DND-41 (cell line): ENCODE measurements around the gene BPIFB4.

Experiments
- ATAC-seq: fragments of 200-7000 bp; cut with Tn5 transposase; 3 replicates; pipeline ENCODE4 v1.9.1; 2021; ENCODE audit warnings: low read depth; ENCODE audit not compliant: insufficient read depth
- DNase-seq: peaks from one replicate; pipeline ENCODE4 v3.0.0-alpha.2; 2020
- H2AFZ ChIP-seq: 2 replicates; pipeline ENCODE4 v1.6.0; 2012; ENCODE audit warnings: low read depth, low read length
- H3K27ac ChIP-seq: 2 replicates; pipeline ENCODE4 v1.5.1; 2012; ENCODE audit warnings: low read length, inconsistent platforms
- H3K27me3 ChIP-seq: fragments of 200-600 bp; sonication (generic); 2 replicates; pipeline ENCODE4 v1.6.0; 2012; ENCODE audit warnings: low read length, mild to moderate bottlenecking, inconsistent platforms; ENCODE audit not compliant: insufficient read depth, poor library complexity
- H3K36me3 ChIP-seq: 2 replicates; pipeline ENCODE4 v1.5.1; 2012; ENCODE audit warnings: low read length, inconsistent platforms; ENCODE audit not compliant: insufficient read depth
- H3K4me1 ChIP-seq: 2 replicates; pipeline ENCODE4 v1.5.1; 2012; ENCODE audit warnings: mild to moderate bottlenecking, low read length; ENCODE audit not compliant: insufficient read depth
- H3K4me2 ChIP-seq: 2 replicates; pipeline ENCODE4 v1.6.0; 2012; ENCODE audit warnings: mild to moderate bottlenecking, moderate library complexity, low read length, inconsistent platforms; ENCODE audit not compliant: insufficient read depth
- H3K4me3 ChIP-seq, 2 experiments: fragments of 200-600 bp in 1 of 2; shearing (Covaris generic) in 1 of 2; 2 replicates each; pipeline ENCODE4 v1.5.1; 2012 to 2016; ENCODE audit warnings: inconsistent platforms in 2 of 2, low read length in 2 of 2, mild to moderate bottlenecking in 2 of 2, low read depth in 1 of 2, moderate library complexity in 1 of 2
- H3K79me2 ChIP-seq: 2 replicates; pipeline ENCODE4 v1.6.0; 2012; ENCODE audit warnings: low read length, inconsistent platforms; ENCODE audit not compliant: insufficient read depth
- H3K9ac ChIP-seq: 2 replicates; pipeline ENCODE4 v1.6.0; 2012; ENCODE audit warnings: low read depth, mild to moderate bottlenecking, inconsistent platforms, low read length, moderate library complexity
- H3K9me3 ChIP-seq: 2 replicates; pipeline ENCODE4 v1.5.1; 2012; ENCODE audit warnings: low read length, moderate library complexity, mild to moderate bottlenecking, inconsistent platforms; ENCODE audit not compliant: insufficient read depth, severe bottlenecking
- H4K20me1 ChIP-seq: 2 replicates; pipeline ENCODE4 v1.6.0; 2012; ENCODE audit warnings: low read length; ENCODE audit not compliant: insufficient read depth
- EZH2 ChIP-seq: IDR thresholded peaks from 3 replicates; pipeline ENCODE4 v1.6.1; 2012; ENCODE audit warnings: borderline replicate concordance, low read depth, mild to moderate bottlenecking, moderate library complexity, low read length, inconsistent platforms; ENCODE audit not compliant: severe bottlenecking
- TF ChIP-seq, protein P1 (sequence below): IDR thresholded peaks from 2 replicates; pipeline ENCODE4 v1.5.1; 2012; ENCODE audit warnings: borderline replicate concordance, low read length, moderate library complexity, mild to moderate bottlenecking; ENCODE audit not compliant: poor library complexity, severe bottlenecking; ENCODE audit errors: extremely low read depth

The BPIFB4 gene

GRCh38 chr20:33148040-33148439, 68.6 kb downstream of the BPIFB4 start:
- Histone ChIP-seq H3K36me3 (no peaks in the 10 kb centered on the region), H3K4me3 (no peak overlapping the region), H3K4me1 (no peaks in the 10 kb centered on the region), H3K9ac (no peak overlapping the region), H2AFZ (no peak overlapping the region), H3K27ac (no peak overlapping the region), H3K79me2 (no peaks in the 10 kb centered on the region), H3K9me3 (no peaks in the 10 kb centered on the region), H3K4me2 (no peak overlapping the region), H4K20me1 (no peaks in the 10 kb centered on the region), H3K27me3 (peaks cover 8% of the 10 kb centered on the region)
- DNase-seq (no peak), ATAC-seq (no peak)
- no peak for TF ChIP-seq EZH2
- TF ChIP-seq, protein P1, sequence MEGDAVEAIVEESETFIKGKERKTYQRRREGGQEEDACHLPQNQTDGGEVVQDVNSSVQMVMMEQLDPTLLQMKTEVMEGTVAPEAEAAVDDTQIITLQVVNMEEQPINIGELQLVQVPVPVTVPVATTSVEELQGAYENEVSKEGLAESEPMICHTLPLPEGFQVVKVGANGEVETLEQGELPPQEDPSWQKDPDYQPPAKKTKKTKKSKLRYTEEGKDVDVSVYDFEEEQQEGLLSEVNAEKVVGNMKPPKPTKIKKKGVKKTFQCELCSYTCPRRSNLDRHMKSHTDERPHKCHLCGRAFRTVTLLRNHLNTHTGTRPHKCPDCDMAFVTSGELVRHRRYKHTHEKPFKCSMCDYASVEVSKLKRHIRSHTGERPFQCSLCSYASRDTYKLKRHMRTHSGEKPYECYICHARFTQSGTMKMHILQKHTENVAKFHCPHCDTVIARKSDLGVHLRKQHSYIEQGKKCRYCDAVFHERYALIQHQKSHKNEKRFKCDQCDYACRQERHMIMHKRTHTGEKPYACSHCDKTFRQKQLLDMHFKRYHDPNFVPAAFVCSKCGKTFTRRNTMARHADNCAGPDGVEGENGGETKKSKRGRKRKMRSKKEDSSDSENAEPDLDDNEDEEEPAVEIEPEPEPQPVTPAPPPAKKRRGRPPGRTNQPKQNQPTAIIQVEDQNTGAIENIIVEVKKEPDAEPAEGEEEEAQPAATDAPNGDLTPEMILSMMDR: no peak

DNA sequence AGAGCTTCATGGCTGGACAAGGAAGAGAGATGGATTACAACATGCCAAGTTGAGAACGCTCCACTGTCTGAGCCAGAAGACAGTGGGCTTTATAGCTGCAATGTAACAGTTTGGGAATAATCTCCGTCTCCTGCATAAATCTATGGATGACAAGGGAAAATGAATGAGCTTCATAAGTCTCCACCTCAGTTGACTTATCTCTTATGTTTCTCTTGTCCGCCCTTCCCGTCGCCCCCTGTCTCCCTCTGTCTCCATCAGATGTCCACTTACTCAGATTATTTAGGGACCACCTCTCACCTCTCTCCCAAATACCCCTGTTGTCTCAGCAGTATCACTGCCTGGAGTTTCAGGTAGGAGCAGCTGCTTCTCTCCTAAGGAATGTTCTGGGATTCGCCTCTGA, 74.8 kb downstream of the BPIFB4 start:
- TF ChIP-seq, protein P1: no peak
- no peaks in the 10 kb centered on the region for H3K4me1 ChIP-seq
- no peaks in the 10 kb centered on the region for H3K79me2 ChIP-seq
- no peak overlapping the region for H3K9ac ChIP-seq
- H3K36me3 ChIP-seq: no peaks in the 10 kb centered on the region
- no peak overlapping the region for H3K4me3 ChIP-seq
- H3K27ac ChIP-seq: no peak overlapping the region
- H3K27me3 ChIP-seq: peaks cover 12% of the 10 kb centered on the region
- H2AFZ ChIP-seq: no peak overlapping the region
- ATAC-seq (no peak), DNase-seq (no peak)
- no peaks in the 10 kb centered on the region for H3K9me3 ChIP-seq
- H3K4me2 ChIP-seq: no peak overlapping the region
- no peaks in the 10 kb centered on the region for H4K20me1 ChIP-seq

- H3K4me1 ChIP-seq: no peaks in the 10 kb centered on the region
- no peaks in the 10 kb centered on the region for H3K9me3 ChIP-seq
- no peaks in the 10 kb centered on the region for H3K36me3 ChIP-seq
- DNase-seq: no peak
- H3K27me3 ChIP-seq: peaks cover 12% of the 10 kb centered on the region
- no peak for ATAC-seq
- H3K4me3 ChIP-seq: no peak overlapping the region
- H3K9ac ChIP-seq: no peak overlapping the region
- H3K79me2 ChIP-seq: no peaks in the 10 kb centered on the region
- H4K20me1 ChIP-seq: no peaks in the 10 kb centered on the region
- H2AFZ ChIP-seq: no peak overlapping the region
- H3K27ac ChIP-seq: no peak overlapping the region
- TF ChIP-seq EZH2: no peak
- TF ChIP-seq, protein P1: no peak
- no peak overlapping the region for H3K4me2 ChIP-seq
These were observed 79.4 kb downstream of the BPIFB4 start for GRCh38 chr20:33158637-33159385.

- Histone ChIP-seq H3K36me3 (no peaks in the 10 kb centered on the region), H4K20me1 (no peaks in the 10 kb centered on the region), H3K4me3 (no peak overlapping the region), H3K4me1 (no peaks in the 10 kb centered on the region), H3K79me2 (no peaks in the 10 kb centered on the region), H3K27me3 (peaks cover 12% of the 10 kb centered on the region), H3K9me3 (no peaks in the 10 kb centered on the region), H3K9ac (no peak overlapping the region), H2AFZ (no peak overlapping the region), H3K4me2 (no peak overlapping the region), H3K27ac (no peak overlapping the region)
- DNase-seq: no peak
- TF ChIP-seq, protein P1: no peak
- TF ChIP-seq EZH2: no peak
- ATAC-seq: no peak
These were observed 80.3 kb downstream of the BPIFB4 start for GRCh38 chr20:33159713-33160112.
